Sigmoid colon (tissue), 7 donors: ENCODE measurements around the gene KRTAP5-2. TPM values are rescaled to one million over a fixed set of nuclear protein-coding genes. Genes with fewer than 3 reads are reported as not detected.

Experiments
- DNase-seq: peaks from one replicate; pipeline ENCODE4 v3.0.0-alpha.2; 2019
- H3K27ac ChIP-seq, 4 donors: fragments of 200-600 bp; sonication (generic); one replicate each; pipeline ENCODE4 v1.5.1; 2016 to 2019; ENCODE audit warnings: mild to moderate bottlenecking in 1 of 4
- H3K27me3 ChIP-seq, 3 donors: fragments of 200-600 bp; sonication (generic); one replicate each; pipeline ENCODE4 v1.5.1; 2019; ENCODE audit warnings: mild to moderate bottlenecking in 1 of 3
- H3K36me3 ChIP-seq, 4 donors: fragments of 200-600 bp; sonication (generic); one replicate each; pipeline ENCODE4 v1.5.1; 2016 to 2019
- H3K4me1 ChIP-seq, 4 donors: fragments of 200-600 bp; sonication (generic); one replicate each; pipeline ENCODE4 v1.5.1; 2017 to 2019
- H3K4me3 ChIP-seq, 4 donors: fragments of 200-600 bp; sonication (generic); one replicate each; pipeline ENCODE4 v1.5.1; 2017 to 2019; ENCODE audit warnings: mild to moderate bottlenecking in 2 of 4, moderate library complexity in 1 of 4
- H3K9me3 ChIP-seq, 4 donors: fragments of 200-600 bp in 3 of 4; sonication (generic) in 3 of 4; one replicate each; pipeline versions ENCODE4 v1.5.1 to v1.6.1; 2013 to 2019
- CTCF ChIP-seq, 4 experiments: fragments of 450-650 bp in 3 of 4; fragments of 200-600 bp in 1 of 4; IDR thresholded peaks; one replicate each; pipeline ENCODE4 v1.5.1; 2016 to 2019; ENCODE audit warnings: antibody characterized with exemption in 4 of 4, mild to moderate bottlenecking in 3 of 4, moderate library complexity in 2 of 4
- EP300 ChIP-seq, 4 donors: sonication (generic); formaldehyde crosslinking; IDR thresholded peaks; one replicate each; pipeline ENCODE4 v1.6.1; 2017; ENCODE audit warnings: antibody characterized with exemption in 4 of 4
- POLR2A ChIP-seq, 2 donors: fragments of 450-650 bp; IDR thresholded peaks; one replicate each; pipeline ENCODE4 v1.6.1; 2016; ENCODE audit warnings: antibody characterized with exemption in 2 of 2, mild to moderate bottlenecking in 2 of 2, moderate library complexity in 2 of 2
- POLR2AphosphoS5 ChIP-seq, 4 donors: sonication (generic); formaldehyde crosslinking; IDR thresholded peaks; one replicate each; pipeline ENCODE4 v1.6.1; 2017; ENCODE audit warnings: antibody characterized with exemption in 4 of 4
- WGBS, 2 donors: extraction: QIAGEN DNeasy Blood & Tissue Kit; methylation state at CpG; one replicate each; pipeline ENCODE4 v1.1.7; 2013; 5-methylcytosine and 5-hydroxymethylcytosine counted together
- intact Hi-C: fragments of 100-400 bp; cut with DNase I; formaldehyde crosslinking; loops from one replicate; pipeline ENCODE4 v1.15.1; 2023
- polyA plus RNA-seq, 3 donors: library from polyadenylated mRNA; stranded (reverse); fragments of 200-250 nt; gene quantifications; one replicate each; pipeline ENCODE4 v1.2.3, GENCODE V29; 2013
- total RNA-seq, 4 donors: library from RNA; depleted of rRNA; stranded (reverse); fragments of >200 nt; gene quantifications; one replicate each; pipeline ENCODE4 v1.1.0, GENCODE V29; 2016
- donor health status: healthy with polysubstance abuse.
- donor health status: Bipolar disorder and iron deficiency.
- donor health status: healthy.

Gene KRTAP5-2
- total and polyA plus RNA-seq, 7 donors: 0.29 TPM; not detected in 6

GRCh38 chr11:1628506-1629325 lies 30.6 kb upstream of the KRTAP5-2 start:
- peak; percentile 60 for DNase-seq
- no peaks in the 10 kb centered on the region for H3K4me1 ChIP-seq
- intact Hi-C loops: loop anchor here (2.0 kb wide), 1 partner anchor 82 kb away; no protein-coding TSS in a partner anchor
- H3K36me3 ChIP-seq: no peaks in the 10 kb centered on the region
- TF ChIP-seq POLR2AphosphoS5 (IDR thresholded peaks at IDR 0.05): no peak
- no peak for TF ChIP-seq EP300 (IDR thresholded peaks at IDR 0.05)
- no peak for TF ChIP-seq POLR2A (IDR thresholded peaks at IDR 0.05)
- TF ChIP-seq CTCF (IDR thresholded peaks at IDR 0.05): peak; percentile 60 to 83 (median 67)
- H3K27ac ChIP-seq: no peak overlapping the region
- H3K4me3 ChIP-seq: no peak overlapping the region
- H3K27me3 ChIP-seq: peaks cover 0 to 41% (median 22%) of the 10 kb centered on the region in 3 donors
- WGBS, 2 donors: 29 to 31% methylated on average over 35 of the region's 35 CpGs
- no peaks in the 10 kb centered on the region for H3K9me3 ChIP-seq

- Histone ChIP-seq H3K4me3 (no peak overlapping the region), H3K4me1 (no peaks in the 10 kb centered on the region), H3K9me3 (no peaks in the 10 kb centered on the region), H3K36me3 (no peaks in the 10 kb centered on the region), H3K27ac (no peak overlapping the region), H3K27me3 (peaks cover 0 to 25% (median 4%) of the 10 kb centered on the region in 3 donors)
- no peak for TF ChIP-seq POLR2AphosphoS5 (IDR thresholded peaks at IDR 0.05)
- no peak for TF ChIP-seq EP300 (IDR thresholded peaks at IDR 0.05)
- TF ChIP-seq CTCF (IDR thresholded peaks at IDR 0.05): no peak
- no peak for TF ChIP-seq POLR2A (IDR thresholded peaks at IDR 0.05)
- WGBS, 2 donors: 84 to 90% methylated on average over 13 of the region's 13 CpGs
- intact Hi-C loops: no loop called here
- peak; percentile 45 for DNase-seq
Measured at GRCh38 chr11:1625541-1625940, 27.4 kb upstream of the KRTAP5-2 start.

- WGBS, 2 donors: 89 to 93% methylated on average over 16 of the region's 16 CpGs
- H3K27ac ChIP-seq: no peak overlapping the region
- peaks cover 0 to 26% (median 0%) of the 10 kb centered on the region in 3 donors for H3K27me3 ChIP-seq
- H3K9me3 ChIP-seq: no peaks in the 10 kb centered on the region
- no peaks in the 10 kb centered on the region for H3K36me3 ChIP-seq
- peak; percentile 32 for DNase-seq
- no peak overlapping the region for H3K4me3 ChIP-seq
- intact Hi-C loops: no loop called here
- H3K4me1 ChIP-seq: no peaks in the 10 kb centered on the region
- no peak for TF ChIP-seq CTCF (IDR thresholded peaks at IDR 0.05)
- no peak for TF ChIP-seq EP300 (IDR thresholded peaks at IDR 0.05)
- TF ChIP-seq POLR2AphosphoS5 (IDR thresholded peaks at IDR 0.05): no peak
- no peak for TF ChIP-seq POLR2A (IDR thresholded peaks at IDR 0.05)
Measured at GRCh38 chr11:1624621-1625020, 26.5 kb upstream of the KRTAP5-2 start.

- Histone ChIP-seq H3K36me3 (no peaks in the 10 kb centered on the region), H3K9me3 (no peaks in the 10 kb centered on the region), H3K27ac (no peak overlapping the region), H3K4me1 (no peaks in the 10 kb centered on the region), H3K4me3 (no peak overlapping the region), H3K27me3 (peaks cover 0 to 25% (median 0%) of the 10 kb centered on the region in 3 donors)
- DNase-seq: no peak
- intact Hi-C loops: no loop called here
- no peak for TF ChIP-seq EP300 (IDR thresholded peaks at IDR 0.05)
- TF ChIP-seq CTCF (IDR thresholded peaks at IDR 0.05): no peak
- TF ChIP-seq POLR2A (IDR thresholded peaks at IDR 0.05): no peak
- TF ChIP-seq POLR2AphosphoS5 (IDR thresholded peaks at IDR 0.05): no peak
- WGBS, 2 donors: 88 to 94% methylated on average over 9 of the region's 9 CpGs
Measured at GRCh38 chr11:1623716-1624115, 25.6 kb upstream of the KRTAP5-2 start.
